ENCODE data around the gene RETREG2. TPM values are rescaled to one million over a fixed set of nuclear protein-coding genes. Genes with fewer than 3 reads are reported as not detected.
A peak's percentile ranks its signal among the peaks of the same experiment; 100 is the strongest.
"Not testable (repeated sequence)": the region's sequence is repeated elsewhere in the genome, so short reads cannot be mapped to it uniquely, and the experiment has no call there.

RETREG2 gene
- total RNA-seq, 1 experiment from 2014 or later = 69.9 TPM

GRCh38 chr2:219197388-219197787 lies 19.3 kb downstream of the RETREG2 start:
- no peak for DNase-seq (ENCODE audit: low read depth)

GRCh38 chr2:219198974-219199373 lies 20.9 kb downstream of the RETREG2 start:
- no peak for DNase-seq (ENCODE audit: low read depth)

GRCh38 chr2:219199470-219200211 lies 21.6 kb downstream of the RETREG2 start:
- no peak for DNase-seq (ENCODE audit: low read depth)

GRCh38 chr2:219200502-219201326 lies 22.6 kb downstream of the RETREG2 start:
- DNase-seq (ENCODE audit: low read depth) = peak; percentile 42

GRCh38 chr2:219201331-219201730 lies 23.3 kb downstream of the RETREG2 start:
- DNase-seq (ENCODE audit: low read depth) = not testable (repeated sequence)

- no peak for DNase-seq (ENCODE audit: low read depth)
Measured at GRCh38 chr2:219204425-219205164, 26.5 kb downstream of the RETREG2 start.

GRCh38 chr2:219205165-219205538 lies 27.1 kb downstream of the RETREG2 start:
- DNase-seq (ENCODE audit: low read depth) = no peak

- no peak for DNase-seq (ENCODE audit: low read depth)
Measured at GRCh38 chr2:219205981-219206327, 27.9 kb downstream of the RETREG2 start.

GRCh38 chr2:219206328-219207133 lies 28.5 kb downstream of the RETREG2 start, which contains the start of gene ZFAND2B:
TSS of gene ZFAND2B (plus strand) at chr2:219206782. CDS start at chr2:219206988, 206 bp downstream.
- peak; percentile 88 for DNase-seq (ENCODE audit: low read depth)

GRCh38 chr2:219207134-219207883 lies 29.2 kb downstream of the RETREG2 start:
- no peak for DNase-seq (ENCODE audit: low read depth)

- no peak for DNase-seq (ENCODE audit: low read depth)
Measured at GRCh38 chr2:219207884-219208740, 30.0 kb downstream of the RETREG2 start.

- DNase-seq (ENCODE audit: low read depth) = no peak
Measured at GRCh38 chr2:219209236-219210195, 31.4 kb downstream of the RETREG2 start.

- no peak for DNase-seq (ENCODE audit: low read depth)
Measured at GRCh38 chr2:219210196-219210885, 32.3 kb downstream of the RETREG2 start.

GRCh38 chr2:219210886-219211362 lies 32.8 kb downstream of the RETREG2 start:
- DNase-seq (ENCODE audit: low read depth) = no peak

- DNase-seq (ENCODE audit: low read depth) = no peak
Measured at GRCh38 chr2:219213026-219213415, 34.9 kb downstream of the RETREG2 start.

- no peak for DNase-seq (ENCODE audit: low read depth)
Measured at GRCh38 chr2:219213486-219214071, 35.5 kb downstream of the RETREG2 start.

GRCh38 chr2:219214141-219214540 lies 36.1 kb downstream of the RETREG2 start:
- no peak for DNase-seq (ENCODE audit: low read depth)
